KMS-11 (cell line): ENCODE measurements around the gene LAIR2.

Source experiments
- H2AFZ ChIP-seq: fragments of 200-600 bp; sonication (generic); 2 replicates; pipeline ENCODE4 v1.6.1; 2016; ENCODE audit warnings: antibody characterized with exemption, mixed run types, low read depth
- H3K27ac ChIP-seq: fragments of 200-600 bp; sonication (generic); 2 replicates; pipeline ENCODE4 v1.6.1; 2016; ENCODE audit warnings: mild to moderate bottlenecking, mixed run types
- H3K27me3 ChIP-seq: fragments of 200-600 bp; sonication (generic); 2 replicates; pipeline ENCODE4 v1.6.1; 2017; ENCODE audit warnings: mild to moderate bottlenecking, low read depth, mixed run types, moderate library complexity; ENCODE audit not compliant: insufficient read depth
- H3K36me3 ChIP-seq: fragments of 200-600 bp; sonication (generic); 2 replicates; pipeline ENCODE4 v1.6.1; 2017; ENCODE audit warnings: mild to moderate bottlenecking, mixed run types; ENCODE audit not compliant: insufficient read depth
- H3K4me1 ChIP-seq: fragments of 200-600 bp; sonication (generic); 2 replicates; pipeline ENCODE4 v1.6.1; 2016; ENCODE audit warnings: mild to moderate bottlenecking, low read depth, mixed run types; ENCODE audit not compliant: poor library complexity, severe bottlenecking
- H3K4me2 ChIP-seq: fragments of 200-600 bp; sonication (generic); 2 replicates; pipeline ENCODE4 v1.7.0; 2016; ENCODE audit warnings: mild to moderate bottlenecking, mixed run types
- H3K4me3 ChIP-seq: fragments of 200-600 bp; sonication (generic); IDR thresholded peaks from 2 replicates; pipeline ENCODE4 v1.6.1; 2017; ENCODE audit warnings: low read depth, low read length, mixed read lengths; ENCODE audit not compliant: insufficient read depth
- H3K79me2 ChIP-seq: fragments of 200-600 bp; sonication (generic); 2 replicates; pipeline ENCODE4 v1.6.1; 2016; ENCODE audit warnings: low read depth, mixed run types; ENCODE audit not compliant: insufficient read depth
- H3K9ac ChIP-seq: fragments of 200-600 bp; sonication (generic); 2 replicates; pipeline ENCODE4 v1.6.1; 2016; ENCODE audit warnings: mild to moderate bottlenecking, mixed run types
- H4K20me1 ChIP-seq: fragments of 200-600 bp; sonication (generic); 2 replicates; pipeline ENCODE4 v1.6.1; 2016; ENCODE audit warnings: mild to moderate bottlenecking, mixed run types; ENCODE audit not compliant: insufficient read depth
- TF ChIP-seq, protein P1 (sequence below): fragments of 200-600 bp; sonication (generic); conservative IDR thresholded peaks from 2 replicates; pipeline ENCODE4 v1.6.1; 2017; ENCODE audit warnings: low read depth, mild to moderate bottlenecking, antibody characterized with exemption, low read length, moderate library complexity, mixed read lengths

The LAIR2 gene

DNA sequence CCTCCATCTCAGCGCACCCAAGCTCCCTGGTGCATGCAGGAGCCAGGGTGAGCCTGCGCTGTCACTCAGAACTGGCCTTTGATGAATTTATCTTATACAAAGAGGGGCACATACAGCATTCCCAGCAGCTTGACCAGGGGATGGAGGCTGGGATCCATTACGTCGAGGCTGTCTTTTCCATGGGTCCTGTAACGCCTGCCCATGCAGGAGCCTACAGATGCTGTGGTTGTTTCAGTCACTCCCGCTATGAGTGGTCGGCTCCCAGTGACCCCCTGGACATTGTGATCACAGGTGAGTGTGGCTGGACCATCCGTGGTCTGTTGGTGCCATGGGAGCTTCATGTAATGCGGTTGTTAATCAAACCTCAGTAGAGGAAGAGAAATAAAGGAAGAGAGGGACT, 33.0 kb downstream of the LAIR2 start:
- no peaks in the 10 kb centered on the region for H3K36me3 ChIP-seq
- H3K27me3 ChIP-seq: peaks cover 24% of the 10 kb centered on the region; the same call in 1 of the 2 replicates
- H3K4me1 ChIP-seq: no peaks in the 10 kb centered on the region
- no peak overlapping the region for H3K9ac ChIP-seq
- H3K4me2 ChIP-seq: no peak overlapping the region
- no peaks in the 10 kb centered on the region for H3K79me2 ChIP-seq
- TF ChIP-seq, protein P1, sequence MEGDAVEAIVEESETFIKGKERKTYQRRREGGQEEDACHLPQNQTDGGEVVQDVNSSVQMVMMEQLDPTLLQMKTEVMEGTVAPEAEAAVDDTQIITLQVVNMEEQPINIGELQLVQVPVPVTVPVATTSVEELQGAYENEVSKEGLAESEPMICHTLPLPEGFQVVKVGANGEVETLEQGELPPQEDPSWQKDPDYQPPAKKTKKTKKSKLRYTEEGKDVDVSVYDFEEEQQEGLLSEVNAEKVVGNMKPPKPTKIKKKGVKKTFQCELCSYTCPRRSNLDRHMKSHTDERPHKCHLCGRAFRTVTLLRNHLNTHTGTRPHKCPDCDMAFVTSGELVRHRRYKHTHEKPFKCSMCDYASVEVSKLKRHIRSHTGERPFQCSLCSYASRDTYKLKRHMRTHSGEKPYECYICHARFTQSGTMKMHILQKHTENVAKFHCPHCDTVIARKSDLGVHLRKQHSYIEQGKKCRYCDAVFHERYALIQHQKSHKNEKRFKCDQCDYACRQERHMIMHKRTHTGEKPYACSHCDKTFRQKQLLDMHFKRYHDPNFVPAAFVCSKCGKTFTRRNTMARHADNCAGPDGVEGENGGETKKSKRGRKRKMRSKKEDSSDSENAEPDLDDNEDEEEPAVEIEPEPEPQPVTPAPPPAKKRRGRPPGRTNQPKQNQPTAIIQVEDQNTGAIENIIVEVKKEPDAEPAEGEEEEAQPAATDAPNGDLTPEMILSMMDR: no peak
- no peak overlapping the region for H3K4me3 ChIP-seq
- no peak overlapping the region for H3K27ac ChIP-seq
- no peak overlapping the region for H2AFZ ChIP-seq
- no peaks in the 10 kb centered on the region for H4K20me1 ChIP-seq

DNA sequence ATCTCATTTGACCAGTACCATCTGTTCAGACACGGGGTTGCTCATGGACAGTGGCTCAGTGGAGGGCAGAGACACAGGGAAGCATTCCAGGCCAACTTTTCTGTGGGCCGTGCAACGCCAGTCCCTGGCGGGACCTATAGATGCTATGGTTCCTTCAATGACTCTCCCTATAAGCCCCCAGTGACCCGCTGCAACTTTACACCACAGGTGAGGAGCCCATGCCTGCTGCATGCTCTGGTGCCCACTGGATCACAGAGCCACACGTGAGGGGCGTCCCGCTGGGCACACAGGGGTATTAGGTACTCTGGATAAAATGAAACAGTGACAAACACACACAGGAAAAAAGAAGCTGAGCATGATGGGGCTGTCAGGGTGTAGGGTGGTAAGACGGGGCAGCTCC, 34.3 kb downstream of the LAIR2 start:
- H3K4me3 ChIP-seq: no peak overlapping the region
- H3K27me3 ChIP-seq: peaks cover 17% of the 10 kb centered on the region; the same call in 1 of the 2 replicates
- H2AFZ ChIP-seq: no peak overlapping the region
- TF ChIP-seq, protein P1: no peak
- H3K4me1 ChIP-seq: no peaks in the 10 kb centered on the region
- no peak overlapping the region for H3K4me2 ChIP-seq
- no peaks in the 10 kb centered on the region for H3K79me2 ChIP-seq
- H3K9ac ChIP-seq: no peak overlapping the region
- no peak overlapping the region for H3K27ac ChIP-seq
- H4K20me1 ChIP-seq: no peaks in the 10 kb centered on the region
- no peaks in the 10 kb centered on the region for H3K36me3 ChIP-seq

DNA sequence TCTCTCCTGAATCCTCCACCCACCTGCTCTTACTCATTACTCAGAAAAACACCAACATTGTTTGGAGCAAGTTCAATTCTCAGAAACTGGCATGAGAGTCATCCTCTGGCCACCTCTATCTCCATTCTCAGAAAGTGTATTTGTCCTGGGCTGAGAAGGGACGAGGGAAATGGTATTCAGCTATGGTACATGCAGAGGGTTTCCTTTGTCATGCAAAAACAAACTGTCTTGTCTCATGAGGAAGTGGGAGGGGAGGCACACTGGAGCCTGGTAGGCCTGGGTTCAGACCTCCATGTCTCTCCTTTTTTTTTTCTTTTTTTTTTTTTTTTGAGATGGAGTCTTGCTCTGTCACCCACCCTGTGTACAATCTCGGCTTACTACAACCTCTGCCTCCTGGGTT, 39.1 kb downstream of the LAIR2 start:
- no peak overlapping the region for H3K9ac ChIP-seq
- H3K4me1 ChIP-seq: no peaks in the 10 kb centered on the region
- peaks cover 15% of the 10 kb centered on the region; the same call in 1 of the 2 replicates for H3K27me3 ChIP-seq
- H3K27ac ChIP-seq: no peak overlapping the region
- no peak overlapping the region for H3K4me3 ChIP-seq
- no peak overlapping the region for H3K4me2 ChIP-seq
- TF ChIP-seq, protein P1: no peak
- H2AFZ ChIP-seq: no peak overlapping the region
- no peaks in the 10 kb centered on the region for H3K79me2 ChIP-seq
- no peaks in the 10 kb centered on the region for H4K20me1 ChIP-seq
- no peaks in the 10 kb centered on the region for H3K36me3 ChIP-seq

DNA sequence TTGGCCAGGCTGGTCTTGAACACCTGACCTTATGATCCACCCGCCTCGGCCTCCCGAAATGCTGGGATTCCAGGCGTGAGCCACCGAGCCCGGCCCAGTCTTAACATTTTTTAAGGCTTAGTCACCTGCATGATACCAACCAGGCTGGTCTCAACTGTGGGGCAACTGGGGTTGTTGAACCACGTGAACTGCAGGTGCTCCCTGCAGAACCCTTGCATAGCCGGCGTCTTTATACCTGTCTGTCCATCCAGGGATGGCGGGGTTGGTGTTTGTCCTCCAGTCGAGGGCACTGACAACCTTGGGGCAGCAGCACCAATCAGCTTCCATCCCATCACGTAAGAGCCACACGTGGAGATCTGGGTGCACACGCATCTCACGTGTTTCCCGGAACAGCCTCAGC, 46.2 kb downstream of the LAIR2 start:
- TF ChIP-seq, protein P1: no peak
- H3K9ac ChIP-seq: no peak overlapping the region
- no peaks in the 10 kb centered on the region for H4K20me1 ChIP-seq
- H3K36me3 ChIP-seq: no peaks in the 10 kb centered on the region
- H3K27me3 ChIP-seq: peaks cover 8% of the 10 kb centered on the region; the same call in 1 of the 2 replicates
- no peak overlapping the region for H3K27ac ChIP-seq
- H3K79me2 ChIP-seq: no peaks in the 10 kb centered on the region
- no peak overlapping the region for H3K4me3 ChIP-seq
- no peaks in the 10 kb centered on the region for H3K4me1 ChIP-seq
- H3K4me2 ChIP-seq: no peak overlapping the region
- H2AFZ ChIP-seq: no peak overlapping the region
